Adrenal gland (tissue), 12 donors: Measurements from ENCODE around the gene HAGH. TPM values are rescaled to one million over a fixed set of nuclear protein-coding genes. Genes with fewer than 3 reads are reported as not detected.
"Not testable (repeated sequence)": the region's sequence is repeated elsewhere in the genome, so short reads cannot be mapped to it uniquely, and the experiment has no call there.

Experiments
- DNase-seq, 7 donors: peaks; one replicate each; pipeline ENCODE4 v3.0.0-alpha.2; 2019 to 2020
- H3K27ac ChIP-seq, 5 donors: fragments of 200-600 bp; sonication (generic) in 4 of 5; 1 replicate in 3 of 5; 2 replicates in 2 of 5; pipeline versions ENCODE4 v1.5.1 to v1.8.0; 2016 to 2020; ENCODE audit warnings: mild to moderate bottlenecking in 1 of 5
- H3K27me3 ChIP-seq: fragments of 200-600 bp; 2 replicates; pipeline ENCODE4 v1.8.0; 2021
- H3K36me3 ChIP-seq, 2 donors: fragments of 200-600 bp; replicated peaks in 1 of 2; 1 replicate in 1 of 2; 2 replicates in 1 of 2; pipeline versions ENCODE4 v1.5.1 to v1.8.0; 2018 to 2022
- H3K4me1 ChIP-seq, 2 donors: fragments of 200-600 bp; replicated peaks in 1 of 2; 1 replicate in 1 of 2; 2 replicates in 1 of 2; pipeline versions ENCODE4 v1.5.1 to v1.8.0; 2018 to 2021
- H3K4me3 ChIP-seq, 4 donors: fragments of 200-600 bp; sonication (generic) in 3 of 4; one replicate each; pipeline ENCODE4 v1.5.1; 2016 to 2018
- H3K9me3 ChIP-seq, 3 donors: fragments of 200-600 bp; sonication (generic) in 1 of 3; replicated peaks in 1 of 3; 1 replicate in 2 of 3; 2 replicates in 1 of 3; pipeline versions ENCODE4 v1.5.1 to v1.8.0; 2016 to 2021
- CTCF ChIP-seq, 6 experiments: fragments of 450-650 bp in 4 of 6; fragments of 200-600 bp in 2 of 6; sonication (generic) in 1 of 6; IDR thresholded peaks; 1 replicate in 5 of 6; 2 replicates in 1 of 6; pipeline versions ENCODE4 v1.5.1 to v1.8.0; 2016 to 2021; ENCODE audit warnings: antibody characterized with exemption in 6 of 6, mild to moderate bottlenecking in 2 of 6, moderate library complexity in 1 of 6
- POLR2A ChIP-seq, 2 donors: fragments of 450-650 bp; IDR thresholded peaks; one replicate each; pipeline ENCODE4 v1.6.1; 2017; ENCODE audit warnings: antibody characterized with exemption in 2 of 2, mild to moderate bottlenecking in 2 of 2, moderate library complexity in 1 of 2
- WGBS, 4 donors: extraction: QIAGEN DNeasy Blood & Tissue Kit in 2 of 4; methylation state at CpG; one replicate each; pipeline versions ENCODE4 v1.1.5 to v1.1.7; 2013 to 2017; 5-methylcytosine and 5-hydroxymethylcytosine counted together
- intact Hi-C, 2 donors: fragments of 100-400 bp; cut with DNase I; formaldehyde crosslinking; loops; one replicate each; pipeline versions ENCODE4 v1.14.1 to v1.15.0; 2022 to 2023
- polyA plus RNA-seq, 3 donors: library from polyadenylated mRNA; stranded (reverse); fragments of 200-250 nt in 2 of 3; fragments of 350-450 nt in 1 of 3; fragmentation: Illumina TruSeq in 1 of 3; extraction: RNeasy Lipid Tissue Mini Kit (QIAGEN cat#74804) in 1 of 3; gene quantifications; one replicate each; pipeline ENCODE4 v1.2.3, GENCODE V29; 2013 to 2014
- total RNA-seq, 9 donors: library from RNA; depleted of rRNA in 4 of 9; stranded (reverse); fragments of >200 nt in 4 of 9; fragments of 120-200 nt in 1 of 9; fragmentation: NEBNext Ultra II Directional in 1 of 9; extraction: Animal tissue kit (Norgen Biotek cat#: 25700) in 1 of 9; gene quantifications; one replicate each; pipeline versions ENCODE4 v1.1.0 to v1.2.4, GENCODE V29; 2013 to 2023
- donor health status: healthy with polysubstance abuse.
- donor health status: Bipolar disorder and iron deficiency.
- donor health status: DM: yes; HTN: yes; CAD: no.
- donor health status: DM: no; HTN: no; CAD: no.
- donor health status: DM: no; HTN: no; CAD: no.
- donor health status: DM: yes; HTN: yes; CAD: no.

The HAGH gene
- total and polyA plus RNA-seq, 12 donors, result 75.3 to 318 (median 170) TPM

GRCh38 chr16:1807626-1808025 lies 19.0 kb downstream of the HAGH start:
- WGBS, 4 donors, result 88 to 94% (median 91%) methylated on average over 8 to 10 of the region's 10 CpGs
- H3K36me3 ChIP-seq, result peaks cover 0 to 36% of the 10 kb centered on the region in 2 donors
- DNase-seq, result no peak

GRCh38 chr16:1800701-1801100 lies 25.9 kb downstream of the HAGH start:
- TF ChIP-seq POLR2A (IDR thresholded peaks at IDR 0.05), result no peak
- no peak for TF ChIP-seq CTCF (IDR thresholded peaks at IDR 0.05)
- Histone ChIP-seq H3K4me1 (no peaks in the 10 kb centered on the region), H3K36me3 (no peaks in the 10 kb centered on the region), H3K27me3 (no peaks in the 10 kb centered on the region), H3K27ac (no peak overlapping the region), H3K4me3 (no peak overlapping the region), H3K9me3 (no peaks in the 10 kb centered on the region)
- no peak for DNase-seq
- intact Hi-C loops, result no loop called here
- 81 to 88% (median 85%) methylated on average over 10 of the region's 10 CpGs for WGBS, 4 donors

More at GRCh38 chr16:1807626-1808025, 19.0 kb downstream of the HAGH start:
- Histone ChIP-seq H3K27ac (no peak overlapping the region), H3K4me1 (no peaks in the 10 kb centered on the region), H3K9me3 (no peaks in the 10 kb centered on the region), H3K27me3 (no peaks in the 10 kb centered on the region), H3K4me3 (no peak overlapping the region)
- intact Hi-C loops, result no loop called here
- TF ChIP-seq CTCF (IDR thresholded peaks at IDR 0.05) (no peak), POLR2A (IDR thresholded peaks at IDR 0.05) (no peak)

- H3K27ac ChIP-seq, H3K27me3 ChIP-seq, DNase-seq, H3K4me1 ChIP-seq, H3K9me3 ChIP-seq, H3K36me3 ChIP-seq, intact Hi-C loops, H3K4me3 ChIP-seq: not testable (repeated sequence)
- 68 to 95% (median 88%) methylated on average over 2 to 5 of the region's 5 CpGs for WGBS, 4 donors
Measured at GRCh38 chr16:1799263-1799662, 27.4 kb downstream of the HAGH start.

GRCh38 chr16:1794908-1795666 lies 31.5 kb downstream of the HAGH start:
- Histone ChIP-seq H3K36me3 (no peaks in the 10 kb centered on the region), H3K4me1 (no peaks in the 10 kb centered on the region), H3K27ac (no peak overlapping the region), H3K9me3 (no peaks in the 10 kb centered on the region), H3K27me3 (no peaks in the 10 kb centered on the region), H3K4me3 (no peak overlapping the region)
- no peak for DNase-seq
- intact Hi-C loops, result no loop called here
- WGBS, 4 donors, result 76 to 83% (median 78%) methylated on average over 21 to 32 of the region's 32 CpGs
- TF ChIP-seq POLR2A (IDR thresholded peaks at IDR 0.05), result no peak
- no peak for TF ChIP-seq CTCF (IDR thresholded peaks at IDR 0.05)
